ENCODE data around the gene KIF2A.

The KIF2A gene

DNA sequence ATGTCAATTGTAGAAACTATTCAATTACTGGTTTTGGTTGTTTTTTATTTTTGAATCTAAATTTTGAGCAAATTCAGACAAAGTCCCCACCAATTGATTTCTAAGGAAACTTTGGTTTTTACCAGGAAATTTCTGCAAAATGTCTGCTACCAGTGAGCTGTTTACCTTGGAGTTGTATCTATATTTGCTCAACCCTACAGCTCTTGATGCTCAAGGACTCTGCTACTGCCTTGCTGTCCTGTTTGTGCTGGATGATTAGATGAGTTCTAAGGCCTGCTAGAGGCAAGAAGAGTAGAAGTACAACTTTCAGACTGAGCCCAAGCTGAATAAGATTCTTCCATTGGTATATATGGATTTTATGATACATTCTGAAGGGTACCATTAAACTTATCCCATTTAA is 42.6 kb upstream of the KIF2A start:
- TF ChIP-seq, protein P1, sequence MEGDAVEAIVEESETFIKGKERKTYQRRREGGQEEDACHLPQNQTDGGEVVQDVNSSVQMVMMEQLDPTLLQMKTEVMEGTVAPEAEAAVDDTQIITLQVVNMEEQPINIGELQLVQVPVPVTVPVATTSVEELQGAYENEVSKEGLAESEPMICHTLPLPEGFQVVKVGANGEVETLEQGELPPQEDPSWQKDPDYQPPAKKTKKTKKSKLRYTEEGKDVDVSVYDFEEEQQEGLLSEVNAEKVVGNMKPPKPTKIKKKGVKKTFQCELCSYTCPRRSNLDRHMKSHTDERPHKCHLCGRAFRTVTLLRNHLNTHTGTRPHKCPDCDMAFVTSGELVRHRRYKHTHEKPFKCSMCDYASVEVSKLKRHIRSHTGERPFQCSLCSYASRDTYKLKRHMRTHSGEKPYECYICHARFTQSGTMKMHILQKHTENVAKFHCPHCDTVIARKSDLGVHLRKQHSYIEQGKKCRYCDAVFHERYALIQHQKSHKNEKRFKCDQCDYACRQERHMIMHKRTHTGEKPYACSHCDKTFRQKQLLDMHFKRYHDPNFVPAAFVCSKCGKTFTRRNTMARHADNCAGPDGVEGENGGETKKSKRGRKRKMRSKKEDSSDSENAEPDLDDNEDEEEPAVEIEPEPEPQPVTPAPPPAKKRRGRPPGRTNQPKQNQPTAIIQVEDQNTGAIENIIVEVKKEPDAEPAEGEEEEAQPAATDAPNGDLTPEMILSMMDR (IDR thresholded peaks at IDR 0.05) = no peak
- no peak overlapping the region for H3K9ac ChIP-seq
- H3K27ac ChIP-seq = no peak overlapping the region

DNA sequence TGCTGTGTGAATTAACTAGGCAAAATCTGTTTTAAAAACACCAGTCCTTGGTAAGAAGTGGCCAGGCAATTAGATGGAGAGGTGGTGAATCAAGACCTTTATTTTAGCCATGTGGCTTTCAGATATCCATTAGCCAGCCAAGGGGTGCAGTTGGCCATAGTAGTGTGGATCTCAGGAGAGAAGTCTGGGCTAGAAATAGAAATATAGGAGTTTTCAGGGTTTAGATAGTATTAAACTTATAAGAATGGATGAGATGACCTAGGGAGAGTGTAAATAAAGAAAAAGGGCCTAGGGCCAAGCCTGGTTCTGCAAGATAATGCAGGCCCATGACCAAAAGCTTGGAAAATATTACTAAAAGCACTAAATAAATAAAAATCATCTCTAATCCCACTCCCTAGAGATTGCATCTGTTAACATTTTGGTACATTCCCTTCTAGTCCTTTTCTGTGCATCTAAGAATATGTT is 40.3 kb upstream of the KIF2A start:
- Histone ChIP-seq H2AFZ (no peak overlapping the region), H3K4me1 (no peaks in the 10 kb centered on the region), H3K36me3 (ENCODE audit: control insufficient read depth, insufficient read depth, low read length) (no peaks in the 10 kb centered on the region), H3K27me3 (ENCODE audit: control insufficient read depth, insufficient read depth, low read length) (no peaks in the 10 kb centered on the region), H3K27ac (no peak overlapping the region), H3K4me2 (ENCODE audit: low read length) (no peak overlapping the region), H3K4me3 (ENCODE audit: low read depth, low read length) (no peak overlapping the region), H3K9ac (no peak overlapping the region), H3K9me3 (ENCODE audit: control insufficient read depth, low read length) (no peaks in the 10 kb centered on the region), H3K79me2 (no peaks in the 10 kb centered on the region)
- TF ChIP-seq, protein P1 (IDR thresholded peaks at IDR 0.05) = no peak

More for the DNA sequence above, 42.6 kb upstream of the KIF2A start:
- Histone ChIP-seq H3K4me3 (ENCODE audit: low read depth, low read length) (no peak overlapping the region), H3K36me3 (ENCODE audit: control insufficient read depth, insufficient read depth, low read length) (no peaks in the 10 kb centered on the region), H2AFZ (no peak overlapping the region), H3K4me2 (ENCODE audit: low read length) (no peak overlapping the region), H3K9me3 (ENCODE audit: control insufficient read depth, low read length) (no peaks in the 10 kb centered on the region), H3K27me3 (ENCODE audit: control insufficient read depth, insufficient read depth, low read length) (no peaks in the 10 kb centered on the region), H3K4me1 (no peaks in the 10 kb centered on the region), H3K79me2 (no peaks in the 10 kb centered on the region)

DNA sequence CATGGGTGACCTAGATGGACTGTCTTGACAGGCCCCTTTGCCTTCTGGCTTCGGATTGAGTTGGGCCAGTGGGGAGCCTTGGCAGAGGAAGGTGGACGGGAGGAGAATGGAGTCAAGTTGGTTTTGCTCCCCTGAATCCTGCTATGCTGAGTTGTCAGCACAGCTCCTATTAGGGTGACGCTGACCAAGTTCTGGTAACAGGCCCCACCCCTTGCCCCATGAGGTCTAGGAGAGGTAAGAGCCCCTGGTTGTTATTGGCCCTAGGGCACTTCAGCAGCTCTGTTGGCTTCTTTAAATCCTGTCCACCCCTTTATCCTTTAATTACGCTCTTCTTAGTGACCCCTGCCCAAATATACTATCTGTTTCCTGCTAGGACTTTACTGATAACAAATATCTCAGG is 39.4 kb upstream of the KIF2A start:
- no peaks in the 10 kb centered on the region for H3K9me3 ChIP-seq (ENCODE audit: control insufficient read depth, low read length)
- TF ChIP-seq, protein P1 (IDR thresholded peaks at IDR 0.05) = no peak

DNA sequence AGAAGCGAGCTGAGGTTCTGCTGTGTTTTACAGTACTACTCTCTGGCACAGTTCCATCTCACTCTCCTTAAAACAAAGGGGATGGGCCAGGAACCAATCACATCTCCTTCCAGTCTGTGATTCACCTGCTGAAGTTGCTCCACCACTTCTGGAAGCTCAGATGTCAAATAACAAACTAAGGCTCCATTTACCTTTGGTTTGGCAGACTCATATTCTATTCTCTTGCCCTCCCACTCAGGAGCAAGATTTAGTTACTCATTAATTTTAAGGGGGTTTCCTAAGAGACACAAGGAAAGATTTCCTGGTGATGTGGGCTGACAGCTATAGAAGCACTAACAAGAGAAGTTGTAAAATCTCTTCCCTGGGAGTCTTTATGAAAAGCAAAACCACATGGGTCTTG is 37.8 kb upstream of the KIF2A start:
- Histone ChIP-seq H3K27ac (no peak overlapping the region), H3K9me3 (ENCODE audit: control insufficient read depth, low read length) (no peaks in the 10 kb centered on the region), H3K36me3 (ENCODE audit: control insufficient read depth, insufficient read depth, low read length) (no peaks in the 10 kb centered on the region), H2AFZ (no peak overlapping the region), H3K4me3 (ENCODE audit: low read depth, low read length) (no peak overlapping the region), H3K4me1 (no peaks in the 10 kb centered on the region), H3K4me2 (ENCODE audit: low read length) (no peak overlapping the region), H3K9ac (no peak overlapping the region), H3K79me2 (no peaks in the 10 kb centered on the region), H3K27me3 (ENCODE audit: control insufficient read depth, insufficient read depth, low read length) (no peaks in the 10 kb centered on the region)
- TF ChIP-seq, protein P1 (IDR thresholded peaks at IDR 0.05) = no peak

More for the DNA sequence above, 39.4 kb upstream of the KIF2A start:
- H3K9ac ChIP-seq = no peak overlapping the region
- H3K79me2 ChIP-seq = no peaks in the 10 kb centered on the region
- no peak overlapping the region for H3K27ac ChIP-seq
- no peak overlapping the region for H3K4me2 ChIP-seq (ENCODE audit: low read length)
- no peaks in the 10 kb centered on the region for H3K36me3 ChIP-seq (ENCODE audit: control insufficient read depth, insufficient read depth, low read length)
- no peak overlapping the region for H2AFZ ChIP-seq
- H3K4me1 ChIP-seq = no peaks in the 10 kb centered on the region
- H3K27me3 ChIP-seq (ENCODE audit: control insufficient read depth, insufficient read depth, low read length) = no peaks in the 10 kb centered on the region
- H3K4me3 ChIP-seq (ENCODE audit: low read depth, low read length) = no peak overlapping the region

DNA sequence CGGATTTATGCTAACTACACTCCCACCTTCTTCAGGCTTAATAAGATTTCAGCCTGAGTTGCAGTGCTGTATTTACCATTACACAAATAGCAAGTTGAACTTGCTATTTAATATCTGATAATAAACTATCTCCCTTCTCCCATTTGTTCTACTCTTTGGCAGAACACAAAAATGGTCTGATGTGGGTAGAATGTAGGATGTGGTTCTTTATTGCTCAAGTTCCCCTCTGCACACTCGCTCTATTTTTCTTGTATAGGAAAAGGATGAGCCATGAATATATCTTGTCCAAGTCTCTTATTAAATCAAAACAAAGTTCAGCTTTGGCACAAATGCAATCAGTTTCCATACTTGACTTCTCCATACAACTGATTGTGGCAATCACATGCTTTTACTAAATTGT is 37.2 kb upstream of the KIF2A start:
- TF ChIP-seq, protein P1 (IDR thresholded peaks at IDR 0.05) = no peak
- no peak overlapping the region for H3K4me3 ChIP-seq (ENCODE audit: low read depth, low read length)
- no peak overlapping the region for H3K27ac ChIP-seq
- H3K79me2 ChIP-seq = no peaks in the 10 kb centered on the region
- no peak overlapping the region for H3K9ac ChIP-seq
- no peak overlapping the region for H2AFZ ChIP-seq
- H3K4me2 ChIP-seq (ENCODE audit: low read length) = no peak overlapping the region
- H3K27me3 ChIP-seq (ENCODE audit: control insufficient read depth, insufficient read depth, low read length) = no peaks in the 10 kb centered on the region
- no peaks in the 10 kb centered on the region for H3K36me3 ChIP-seq (ENCODE audit: control insufficient read depth, insufficient read depth, low read length)
- H3K4me1 ChIP-seq = no peaks in the 10 kb centered on the region
- no peaks in the 10 kb centered on the region for H3K9me3 ChIP-seq (ENCODE audit: control insufficient read depth, low read length)
